ENCODE measurements around the gene UTF1.
A peak's percentile ranks its signal among the peaks of the same experiment; 100 is the strongest.

UTF1 gene

GRCh38 chr10:133258066-133258817 lies 28.2 kb downstream of the UTF1 start:
- WGBS (ENCODE audit: extremely low coverage, insufficient coverage, low lambda C conversion rate): no CpG with 5 or more reads among the region's 21 CpGs
- no peak overlapping the region for H3K4me2 ChIP-seq (ENCODE audit: low read length)
- no peak overlapping the region for H4K8ac ChIP-seq (ENCODE audit: low read depth, low read length)
- H3K56ac ChIP-seq (ENCODE audit: low read length): peak overlapping the region; percentile 84
- no peak overlapping the region for H3K23ac ChIP-seq (ENCODE audit: low read length)
- no peaks in the 10 kb centered on the region for H3K27me3 ChIP-seq (ENCODE audit: insufficient read depth, low read length, poor library complexity)
- no peak overlapping the region for H2AK5ac ChIP-seq (ENCODE audit: low read length)
- no peak overlapping the region for H2BK120ac ChIP-seq (ENCODE audit: low read depth, low read length)
- H3K79me2 ChIP-seq (ENCODE audit: control insufficient read depth, insufficient read depth, low read length): no peaks in the 10 kb centered on the region
- no peak overlapping the region for H2BK5ac ChIP-seq (ENCODE audit: low read length)
- H3K4me3 ChIP-seq (ENCODE audit: low read length): no peak overlapping the region
- H3K79me1 ChIP-seq (ENCODE audit: low read length): no peaks in the 10 kb centered on the region
- H3K4ac ChIP-seq (ENCODE audit: low read depth, low read length): no peak overlapping the region
- no peaks in the 10 kb centered on the region for H3K4me1 ChIP-seq (ENCODE audit: control insufficient read depth, low read depth, low read length)
- no peak overlapping the region for H3K27ac ChIP-seq (ENCODE audit: low read depth, low read length)
- H3K36me3 ChIP-seq (ENCODE audit: control insufficient read depth, insufficient read depth, low read length): no peaks in the 10 kb centered on the region
- no peak overlapping the region for H4K5ac ChIP-seq (ENCODE audit: low read length)
- H3K9ac ChIP-seq (ENCODE audit: low read length): peak overlapping the region; percentile 57
- no peak overlapping the region for H3K18ac ChIP-seq (ENCODE audit: low read length)
- no peak for DNase-seq
- H2BK15ac ChIP-seq (replicated peaks; ENCODE audit: low read depth): no peak overlapping the region

- DNase-seq: no peak
- Histone ChIP-seq H3K18ac (ENCODE audit: low read length) (no peak overlapping the region), H3K36me3 (ENCODE audit: control insufficient read depth, insufficient read depth, low read length) (no peaks in the 10 kb centered on the region), H4K8ac (ENCODE audit: low read depth, low read length) (no peak overlapping the region), H3K23ac (ENCODE audit: low read length) (no peak overlapping the region), H2BK15ac (replicated peaks; ENCODE audit: low read depth) (no peak overlapping the region), H3K56ac (ENCODE audit: low read length) (no peak overlapping the region), H3K4me2 (ENCODE audit: low read length) (no peak overlapping the region), H3K9ac (ENCODE audit: low read length) (no peak overlapping the region), H3K27ac (ENCODE audit: low read depth, low read length) (no peak overlapping the region), H3K4me3 (ENCODE audit: low read length) (no peak overlapping the region), H3K27me3 (ENCODE audit: insufficient read depth, low read length, poor library complexity) (no peaks in the 10 kb centered on the region), H2BK5ac (ENCODE audit: low read length) (no peak overlapping the region), H3K4ac (ENCODE audit: low read depth, low read length) (no peak overlapping the region), H3K79me1 (ENCODE audit: low read length) (no peaks in the 10 kb centered on the region), H2AK5ac (ENCODE audit: low read length) (no peak overlapping the region), H3K4me1 (ENCODE audit: control insufficient read depth, low read depth, low read length) (no peaks in the 10 kb centered on the region), H2BK120ac (ENCODE audit: low read depth, low read length) (no peak overlapping the region), H3K79me2 (ENCODE audit: control insufficient read depth, insufficient read depth, low read length) (no peaks in the 10 kb centered on the region), H4K5ac (ENCODE audit: low read length) (no peak overlapping the region)
- WGBS (ENCODE audit: extremely low coverage, insufficient coverage, low lambda C conversion rate): no CpG with 5 or more reads among the region's 24 CpGs
Measured at GRCh38 chr10:133258818-133259601, 29.0 kb downstream of the UTF1 start.

GRCh38 chr10:133259602-133259989 lies 29.6 kb downstream of the UTF1 start:
- no peak overlapping the region for H3K56ac ChIP-seq (ENCODE audit: low read length)
- no peak overlapping the region for H4K5ac ChIP-seq (ENCODE audit: low read length)
- H3K36me3 ChIP-seq (ENCODE audit: control insufficient read depth, insufficient read depth, low read length): no peaks in the 10 kb centered on the region
- H2BK5ac ChIP-seq (ENCODE audit: low read length): no peak overlapping the region
- DNase-seq: no peak
- H3K23ac ChIP-seq (ENCODE audit: low read length): no peak overlapping the region
- H3K4ac ChIP-seq (ENCODE audit: low read depth, low read length): no peak overlapping the region
- H2AK5ac ChIP-seq (ENCODE audit: low read length): no peak overlapping the region
- H4K8ac ChIP-seq (ENCODE audit: low read depth, low read length): no peak overlapping the region
- H3K79me2 ChIP-seq (ENCODE audit: control insufficient read depth, insufficient read depth, low read length): no peaks in the 10 kb centered on the region
- H3K18ac ChIP-seq (ENCODE audit: low read length): no peak overlapping the region
- H3K79me1 ChIP-seq (ENCODE audit: low read length): no peaks in the 10 kb centered on the region
- H3K4me1 ChIP-seq (ENCODE audit: control insufficient read depth, low read depth, low read length): no peaks in the 10 kb centered on the region
- no peak overlapping the region for H2BK15ac ChIP-seq (replicated peaks; ENCODE audit: low read depth)
- H3K9ac ChIP-seq (ENCODE audit: low read length): no peak overlapping the region
- H3K27me3 ChIP-seq (ENCODE audit: insufficient read depth, low read length, poor library complexity): no peaks in the 10 kb centered on the region
- no peak overlapping the region for H3K27ac ChIP-seq (ENCODE audit: low read depth, low read length)
- no CpG with 5 or more reads among the region's 12 CpGs for WGBS (ENCODE audit: extremely low coverage, insufficient coverage, low lambda C conversion rate)
- no peak overlapping the region for H2BK120ac ChIP-seq (ENCODE audit: low read depth, low read length)
- no peak overlapping the region for H3K4me3 ChIP-seq (ENCODE audit: low read length)
- H3K4me2 ChIP-seq (ENCODE audit: low read length): no peak overlapping the region

GRCh38 chr10:133260895-133261725 lies 31.1 kb downstream of the UTF1 start:
- WGBS (ENCODE audit: extremely low coverage, insufficient coverage, low lambda C conversion rate): no CpG with 5 or more reads among the region's 50 CpGs
- Histone ChIP-seq H3K27ac (ENCODE audit: low read depth, low read length) (no peak overlapping the region), H3K4me3 (ENCODE audit: low read length) (no peak overlapping the region)

GRCh38 chr10:133261726-133262325 lies 31.8 kb downstream of the UTF1 start:
- Histone ChIP-seq H2BK5ac (ENCODE audit: low read length) (no peak overlapping the region), H4K5ac (ENCODE audit: low read length) (no peak overlapping the region), H3K79me1 (ENCODE audit: low read length) (no peaks in the 10 kb centered on the region), H3K18ac (ENCODE audit: low read length) (peak overlapping the region; percentile 93), H3K4me1 (ENCODE audit: control insufficient read depth, low read depth, low read length) (no peaks in the 10 kb centered on the region), H2AK5ac (ENCODE audit: low read length) (no peak overlapping the region), H3K4ac (ENCODE audit: low read depth, low read length) (peak overlapping the region; percentile 66), H2BK120ac (ENCODE audit: low read depth, low read length) (no peak overlapping the region), H3K79me2 (ENCODE audit: control insufficient read depth, insufficient read depth, low read length) (no peaks in the 10 kb centered on the region), H3K4me3 (ENCODE audit: low read length) (peak overlapping the region; percentile 28), H3K56ac (ENCODE audit: low read length) (peak overlapping the region; percentile 84), H3K36me3 (ENCODE audit: control insufficient read depth, insufficient read depth, low read length) (no peaks in the 10 kb centered on the region), H4K8ac (ENCODE audit: low read depth, low read length) (no peak overlapping the region), H3K23ac (ENCODE audit: low read length) (no peak overlapping the region), H3K9ac (ENCODE audit: low read length) (peak overlapping the region; percentile 71), H2BK15ac (replicated peaks; ENCODE audit: low read depth) (no peak overlapping the region), H3K27me3 (ENCODE audit: insufficient read depth, low read length, poor library complexity) (no peaks in the 10 kb centered on the region), H3K4me2 (ENCODE audit: low read length) (peak overlapping the region; percentile 40), H3K27ac (ENCODE audit: low read depth, low read length) (no peak overlapping the region)
- peak; percentile 56 for DNase-seq
- no CpG with 5 or more reads among the region's 79 CpGs for WGBS (ENCODE audit: extremely low coverage, insufficient coverage, low lambda C conversion rate)

More at GRCh38 chr10:133260895-133261725, 31.1 kb downstream of the UTF1 start:
- peak overlapping the region; percentile 93 for H3K18ac ChIP-seq (ENCODE audit: low read length)
- H3K4ac ChIP-seq (ENCODE audit: low read depth, low read length): peak overlapping the region; percentile 66
- H2BK5ac ChIP-seq (ENCODE audit: low read length): no peak overlapping the region
- H3K4me2 ChIP-seq (ENCODE audit: low read length): peak overlapping the region; percentile 74
- H3K23ac ChIP-seq (ENCODE audit: low read length): no peak overlapping the region
- no peaks in the 10 kb centered on the region for H3K27me3 ChIP-seq (ENCODE audit: insufficient read depth, low read length, poor library complexity)
- H3K56ac ChIP-seq (ENCODE audit: low read length): peak overlapping the region; percentile 84
- no peak overlapping the region for H2AK5ac ChIP-seq (ENCODE audit: low read length)
- H2BK120ac ChIP-seq (ENCODE audit: low read depth, low read length): no peak overlapping the region
- H4K8ac ChIP-seq (ENCODE audit: low read depth, low read length): no peak overlapping the region
- no peaks in the 10 kb centered on the region for H3K4me1 ChIP-seq (ENCODE audit: control insufficient read depth, low read depth, low read length)
- no peak overlapping the region for H4K5ac ChIP-seq (ENCODE audit: low read length)
- no peaks in the 10 kb centered on the region for H3K79me2 ChIP-seq (ENCODE audit: control insufficient read depth, insufficient read depth, low read length)
- H3K36me3 ChIP-seq (ENCODE audit: control insufficient read depth, insufficient read depth, low read length): no peaks in the 10 kb centered on the region
- no peak overlapping the region for H2BK15ac ChIP-seq (replicated peaks; ENCODE audit: low read depth)
- no peak for DNase-seq
- no peaks in the 10 kb centered on the region for H3K79me1 ChIP-seq (ENCODE audit: low read length)
- H3K9ac ChIP-seq (ENCODE audit: low read length): peak overlapping the region; percentile 71

Measured in mesendoderm (in vitro differentiated cells).